Transverse colon (tissue), 4 donors: ENCODE results near the gene P4HA3. TPM values are rescaled to one million over a fixed set of nuclear protein-coding genes. Genes with fewer than 3 reads are reported as not detected.

Experiments
- DNase-seq: peaks from one replicate; pipeline ENCODE4 v3.0.0-alpha.2; 2019
- H3K27ac ChIP-seq, 4 donors: fragments of 200-600 bp; sonication (generic); 2 replicates each; pipeline ENCODE4 v1.5.1; 2016 to 2018; ENCODE audit warnings: inconsistent platforms in 4 of 4
- H3K27me3 ChIP-seq: fragments of 200-600 bp; sonication (generic); 2 replicates; pipeline ENCODE4 v1.5.1; 2017; ENCODE audit warnings: inconsistent platforms
- H3K36me3 ChIP-seq, 4 donors: fragments of 200-600 bp; sonication (generic); 2 replicates each; pipeline ENCODE4 v1.5.1; 2017 to 2019; ENCODE audit warnings: inconsistent platforms in 4 of 4
- H3K4me1 ChIP-seq, 4 donors: fragments of 200-600 bp; sonication (generic); 2 replicates each; pipeline ENCODE4 v1.5.1; 2017 to 2020; ENCODE audit warnings: inconsistent platforms in 4 of 4
- H3K4me3 ChIP-seq, 4 donors: fragments of 200-600 bp; sonication (generic); 1 replicate in 1 of 4; 2 replicates in 3 of 4; pipeline versions ENCODE4 v1.5.1 to v1.6.1; 2017 to 2019; ENCODE audit warnings: inconsistent platforms in 4 of 4
- H3K9me3 ChIP-seq, 2 donors: fragments of 200-600 bp; sonication (generic); 2 replicates each; pipeline ENCODE4 v1.5.1; 2017 to 2019; ENCODE audit warnings: inconsistent platforms in 2 of 2
- CTCF ChIP-seq, 5 experiments: fragments of 200-600 bp in 3 of 5; fragments of 450-650 bp in 2 of 5; sonication (generic) in 3 of 5; IDR thresholded peaks; 1 replicate in 2 of 5; 2 replicates in 3 of 5; pipeline ENCODE4 v1.5.1; 2016 to 2017; ENCODE audit warnings: antibody characterized with exemption in 5 of 5, inconsistent platforms in 3 of 5, mild to moderate bottlenecking in 2 of 5, moderate library complexity in 1 of 5
- EP300 ChIP-seq: sonication (generic); formaldehyde crosslinking; IDR thresholded peaks from one replicate; pipeline ENCODE4 v1.6.1; 2017; ENCODE audit warnings: antibody characterized with exemption, low read depth
- POLR2A ChIP-seq: fragments of 450-650 bp; IDR thresholded peaks from one replicate; pipeline ENCODE4 v1.6.1; 2016; ENCODE audit warnings: antibody characterized with exemption, mild to moderate bottlenecking, moderate library complexity
- POLR2AphosphoS5 ChIP-seq, 3 donors: sonication (generic); formaldehyde crosslinking; IDR thresholded peaks; one replicate each; pipeline ENCODE4 v1.6.1; 2016; ENCODE audit warnings: antibody characterized with exemption in 3 of 3
- WGBS, 2 donors: methylation state at CpG; one replicate each; pipeline ENCODE4 v1.1.5; 2018; ENCODE audit warnings: low coverage in 1 of 2; 5-methylcytosine and 5-hydroxymethylcytosine counted together
- in situ Hi-C, 4 donors: fragments of 200-750 bp; cut with MboI; loops; one replicate each; pipeline versions ENCODE4 v1.15.0 to v1.15.1; 2017; ENCODE audit warnings: low sequenced_read_pairs in 3 of 4, low pct_ligation_motif_present in 1 of 4, low pct_unique_long_range_greater_than_20kb in 1 of 4
- intact Hi-C: fragments of 100-400 bp; cut with DNase I; formaldehyde crosslinking; loops from one replicate; pipeline ENCODE4 v1.15.1; 2023; ENCODE audit warnings: low total_unique reads
- small RNA-seq, 4 donors: library from RNA; depleted of rRNA; stranded (forward); fragments of <200 nt; gene quantifications; one replicate each; pipeline ENCODE3, GENCODE V24; 2016
- total RNA-seq, 4 donors: library from RNA; depleted of rRNA; stranded (reverse); fragments of >200 nt; gene quantifications; one replicate each; pipeline ENCODE4 v1.1.0, GENCODE V29; 2016

Gene P4HA3
- total RNA-seq, 4 donors from 2014 or later = 0.27 to 0.64 (median 0.40) TPM; not detected in 1

GRCh38 chr11:74225565-74225964 lies 85.9 kb downstream of the P4HA3 start:
- DNase-seq = no peak
- 96 to 98% methylated on average over 4 of the region's 4 CpGs for WGBS, 2 donors
- Histone ChIP-seq H3K27me3 (no peaks in the 10 kb centered on the region), H3K4me3 (no peak overlapping the region), H3K4me1 (no peaks in the 10 kb centered on the region), H3K9me3 (no peaks in the 10 kb centered on the region), H3K36me3 (peaks cover 0 to 10% (median under 1%) of the 10 kb centered on the region in 4 donors), H3K27ac (no peak overlapping the region)
- in situ Hi-C loops (no loop called here), intact Hi-C loops (loop anchor here (10.0 kb wide), 1 partner anchor 1211 kb away; no protein-coding TSS in a partner anchor)
- TF ChIP-seq EP300 = no peak
- TF ChIP-seq POLR2A = no peak
- TF ChIP-seq POLR2AphosphoS5 (IDR thresholded peaks at IDR 0.05) = no peak
- TF ChIP-seq CTCF (IDR thresholded peaks at IDR 0.05) = no peak

GRCh38 chr11:74221816-74222215 lies 89.6 kb downstream of the P4HA3 start:
- WGBS, 2 donors = 60 to 74% methylated on average over 1 of the region's 1 CpG
- H3K36me3 ChIP-seq = peaks cover 0 to 3% (median 0%) of the 10 kb centered on the region in 4 donors
- in situ Hi-C loops (no loop called here), intact Hi-C loops (loop anchor here (10.0 kb wide), 1 partner anchor 1207 kb away; no protein-coding TSS in a partner anchor)
- DNase-seq = no peak
- H3K4me3 ChIP-seq = no peak overlapping the region
- H3K27me3 ChIP-seq = no peaks in the 10 kb centered on the region
- H3K4me1 ChIP-seq = no peaks in the 10 kb centered on the region
- H3K9me3 ChIP-seq = no peaks in the 10 kb centered on the region
- no peak for TF ChIP-seq CTCF (IDR thresholded peaks at IDR 0.05)
- H3K27ac ChIP-seq = no peak overlapping the region

GRCh38 chr11:74220376-74220775 lies 91.1 kb downstream of the P4HA3 start:
- Histone ChIP-seq H3K36me3 (peaks cover 0 to 8% (median 0%) of the 10 kb centered on the region in 4 donors), H3K27me3 (no peaks in the 10 kb centered on the region), H3K9me3 (no peaks in the 10 kb centered on the region), H3K4me3 (no peak overlapping the region), H3K4me1 (no peaks in the 10 kb centered on the region), H3K27ac (no peak overlapping the region)
- in situ Hi-C loops = no loop called here
- 88 to 89% methylated on average over 1 of the region's 1 CpG for WGBS, 2 donors
- TF ChIP-seq EP300 (no peak), CTCF (IDR thresholded peaks at IDR 0.05) (no peak), POLR2AphosphoS5 (IDR thresholded peaks at IDR 0.05) (no peak), POLR2A (no peak)
- intact Hi-C loops = loop anchor here (10.0 kb wide), 1 partner anchor 1206 kb away; no protein-coding TSS in a partner anchor
- no peak for DNase-seq

Small RNAs within 50 kb of the gene (small RNA-seq; reads per million reads assigned to genes)
- 0 reads per million in 4 donors for gene RF00409

Other genes starting within 250 kb of the P4HA3 start
- 10 to 100 TPM; 22.2 to 52.5 (median 37.4) TPM for gene C2CD3, start 140.6 kb downstream of the P4HA3 start, total RNA-seq
- 10 to 100 TPM; 21.3 to 33.7 (median 22.4) TPM for gene PPME1, start 140.4 kb downstream of the P4HA3 start, total RNA-seq
- gene PGM2L1, start 86.8 kb upstream of the P4HA3 start, total RNA-seq = 10 to 100 TPM in 1 of 4 donors, 1 to 10 TPM in 3; 2.6 to 10.1 (median 8.3) TPM
- 10 to 100 TPM in 1 of 4 donors, 1 to 10 TPM in 2, under 1 TPM in 1; 0.80 to 14.9 (median 6.8) TPM for gene KCNE3, start 155.9 kb upstream of the P4HA3 start, total RNA-seq
- 10 to 100 TPM in 1 of 4 donors, 1 to 10 TPM in 3; 4.1 to 11.6 (median 5.8) TPM for gene LIPT2, start 182.1 kb upstream of the P4HA3 start, total RNA-seq